Fibroblast of mammary gland (primary cell): ENCODE data around the gene FAM50A.

ENCODE experiments used
- DNase-seq: peaks from one replicate; pipeline ENCODE4 v3.0.0-alpha.2; 2010; ENCODE audit warnings: low read depth
- H3K4me3 ChIP-seq: 2 replicates; pipeline ENCODE4 v1.5.1; 2011; ENCODE audit warnings: low read depth, mild to moderate bottlenecking, low read length, moderate library complexity; ENCODE audit not compliant: control insufficient read depth
- CTCF ChIP-seq: conservative IDR thresholded peaks from 2 replicates; pipeline ENCODE4 v1.5.1; 2011; ENCODE audit warnings: low read depth, low read length, inconsistent platforms; ENCODE audit not compliant: control insufficient read depth, insufficient read depth

Gene FAM50A

GRCh38 chrX:154483325-154483724, 39.4 kb downstream of the FAM50A start:
- no peak overlapping the region for H3K4me3 ChIP-seq
- DNase-seq, result no peak
- no peak for TF ChIP-seq CTCF

GRCh38 chrX:154484255-154485149, 40.6 kb downstream of the FAM50A start:
- no peak for TF ChIP-seq CTCF
- H3K4me3 ChIP-seq, result no peak overlapping the region
- DNase-seq, result peak; percentile 20

GRCh38 chrX:154485150-154486051, 41.5 kb downstream of the FAM50A start:
- no peak for DNase-seq
- peak overlapping the region; percentile 49 for H3K4me3 ChIP-seq
- TF ChIP-seq CTCF, result no peak

GRCh38 chrX:154486052-154486395, 42.1 kb downstream of the FAM50A start:
- H3K4me3 ChIP-seq, result peak overlapping the region; percentile 49
- TF ChIP-seq CTCF, result no peak
- DNase-seq, result no peak

GRCh38 chrX:154486396-154487207, 42.7 kb downstream of the FAM50A start, which contains the start of gene UBL4A:
Gene UBL4A, minus strand, starts transcription at chrX:154486615. Its CDS starts 31 bp downstream, at chrX:154486584.
- H3K4me3 ChIP-seq, result peak within 1 kb of the TSS; percentile 49
- no peak for TF ChIP-seq CTCF
- DNase-seq, result peak; percentile 36
